Measurements from ENCODE around the gene LZTS3. TPM values are rescaled to one million over a fixed set of nuclear protein-coding genes. Genes with fewer than 3 reads are reported as not detected.
A peak's percentile ranks its signal among the peaks of the same experiment; 100 is the strongest.

The LZTS3 gene
- total and polyA plus RNA-seq, 2 of the 13 experiments (the other 11 are each of a cell fraction or from before 2014, with no cell fraction given), result 10.1 to 31.3 TPM

- peak; percentile 85; the same call in 1 of the 2 replicates for TF ChIP-seq PCBP1 (IDR thresholded peaks at IDR 0.05; ENCODE audit: borderline replicate concordance, low read depth, low read length)
- TF ChIP-seq RBFOX2 (IDR thresholded peaks at IDR 0.05; ENCODE audit: low read depth, low read length), result peak; percentile 97
- TF ChIP-seq, protein P1, sequence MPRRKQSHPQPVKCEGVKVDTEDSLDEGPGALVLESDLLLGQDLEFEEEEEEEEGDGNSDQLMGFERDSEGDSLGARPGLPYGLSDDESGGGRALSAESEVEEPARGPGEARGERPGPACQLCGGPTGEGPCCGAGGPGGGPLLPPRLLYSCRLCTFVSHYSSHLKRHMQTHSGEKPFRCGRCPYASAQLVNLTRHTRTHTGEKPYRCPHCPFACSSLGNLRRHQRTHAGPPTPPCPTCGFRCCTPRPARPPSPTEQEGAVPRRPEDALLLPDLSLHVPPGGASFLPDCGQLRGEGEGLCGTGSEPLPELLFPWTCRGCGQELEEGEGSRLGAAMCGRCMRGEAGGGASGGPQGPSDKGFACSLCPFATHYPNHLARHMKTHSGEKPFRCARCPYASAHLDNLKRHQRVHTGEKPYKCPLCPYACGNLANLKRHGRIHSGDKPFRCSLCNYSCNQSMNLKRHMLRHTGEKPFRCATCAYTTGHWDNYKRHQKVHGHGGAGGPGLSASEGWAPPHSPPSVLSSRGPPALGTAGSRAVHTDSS (CRISPR knock-in tag; conservative IDR thresholded peaks at IDR 0.05), result no peak
- TF ChIP-seq HMG20B (CRISPR knock-in tag; conservative IDR thresholded peaks at IDR 0.05), result no peak; the same call in none of the 2 replicates
- TF ChIP-seq NCOA2 (CRISPR knock-in tag; IDR thresholded peaks at IDR 0.05), result no peak
- no peak for TF ChIP-seq FIP1L1 (IDR thresholded peaks at IDR 0.05; ENCODE audit: borderline replicate concordance, insufficient read depth, low read depth, low read length)
- no peak for TF ChIP-seq ZNF232 (CRISPR knock-in tag; IDR thresholded peaks at IDR 0.05; ENCODE audit: borderline replicate concordance)
- TF ChIP-seq ZNF362 (CRISPR knock-in tag; IDR thresholded peaks at IDR 0.05; ENCODE audit: borderline replicate concordance), result peak; percentile 65; the same call in 1 of the 2 replicates
- TF ChIP-seq, protein P2, sequence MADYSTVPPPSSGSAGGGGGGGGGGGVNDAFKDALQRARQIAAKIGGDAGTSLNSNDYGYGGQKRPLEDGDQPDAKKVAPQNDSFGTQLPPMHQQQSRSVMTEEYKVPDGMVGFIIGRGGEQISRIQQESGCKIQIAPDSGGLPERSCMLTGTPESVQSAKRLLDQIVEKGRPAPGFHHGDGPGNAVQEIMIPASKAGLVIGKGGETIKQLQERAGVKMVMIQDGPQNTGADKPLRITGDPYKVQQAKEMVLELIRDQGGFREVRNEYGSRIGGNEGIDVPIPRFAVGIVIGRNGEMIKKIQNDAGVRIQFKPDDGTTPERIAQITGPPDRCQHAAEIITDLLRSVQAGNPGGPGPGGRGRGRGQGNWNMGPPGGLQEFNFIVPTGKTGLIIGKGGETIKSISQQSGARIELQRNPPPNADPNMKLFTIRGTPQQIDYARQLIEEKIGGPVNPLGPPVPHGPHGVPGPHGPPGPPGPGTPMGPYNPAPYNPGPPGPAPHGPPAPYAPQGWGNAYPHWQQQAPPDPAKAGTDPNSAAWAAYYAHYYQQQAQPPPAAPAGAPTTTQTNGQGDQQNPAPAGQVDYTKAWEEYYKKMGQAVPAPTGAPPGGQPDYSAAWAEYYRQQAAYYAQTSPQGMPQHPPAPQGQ (CRISPR knock-in tag; IDR thresholded peaks at IDR 0.05; ENCODE audit: borderline replicate concordance), result no peak
- TF ChIP-seq ZSCAN12 (CRISPR knock-in tag; IDR thresholded peaks at IDR 0.05), result no peak
- TF ChIP-seq KMT2B (CRISPR knock-in tag; IDR thresholded peaks at IDR 0.05), result peak; percentile 97
- no peak for TF ChIP-seq ZFP41 (CRISPR knock-in tag; IDR thresholded peaks at IDR 0.05; ENCODE audit: borderline replicate concordance)
- peak; percentile 95 for TF ChIP-seq ZBTB42 (CRISPR knock-in tag; IDR thresholded peaks at IDR 0.05)
- TF ChIP-seq ZNF747 (CRISPR knock-in tag; IDR thresholded peaks at IDR 0.05; ENCODE audit: borderline replicate concordance), result peak; percentile 86
- TF ChIP-seq TEAD2 (CRISPR knock-in tag; IDR thresholded peaks at IDR 0.05), result 0 out of 2 replicates have a peak, but pooled peaks have one; percentile 14
- TF ChIP-seq, protein P3, sequence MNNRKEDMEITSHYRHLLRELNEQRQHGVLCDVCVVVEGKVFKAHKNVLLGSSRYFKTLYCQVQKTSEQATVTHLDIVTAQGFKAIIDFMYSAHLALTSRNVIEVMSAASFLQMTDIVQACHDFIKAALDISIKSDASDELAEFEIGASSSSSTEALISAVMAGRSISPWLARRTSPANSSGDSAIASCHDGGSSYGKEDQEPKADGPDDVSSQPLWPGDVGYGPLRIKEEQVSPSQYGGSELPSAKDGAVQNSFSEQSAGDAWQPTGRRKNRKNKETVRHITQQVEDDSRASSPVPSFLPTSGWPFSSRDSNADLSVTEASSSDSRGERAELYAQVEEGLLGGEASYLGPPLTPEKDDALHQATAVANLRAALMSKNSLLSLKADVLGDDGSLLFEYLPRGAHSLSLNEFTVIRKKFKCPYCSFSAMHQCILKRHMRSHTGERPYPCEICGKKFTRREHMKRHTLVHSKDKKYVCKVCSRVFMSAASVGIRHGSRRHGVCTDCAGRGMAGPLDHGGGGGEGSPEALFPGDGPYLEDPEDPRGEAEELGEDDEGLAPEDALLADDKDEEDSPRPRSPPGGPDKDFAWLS (CRISPR knock-in tag; IDR thresholded peaks at IDR 0.05; ENCODE audit: borderline replicate concordance), result 0 out of 2 replicates have a peak, but pooled peaks have one; percentile 76
- peak; percentile 71; the same call in 1 of the 2 replicates for TF ChIP-seq IRX3 (CRISPR knock-in tag; IDR thresholded peaks at IDR 0.05; ENCODE audit: borderline replicate concordance, low read depth)
- 0 out of 2 replicates have a peak, but pooled peaks have one; percentile 89 for TF ChIP-seq ATF5 (CRISPR knock-in tag; IDR thresholded peaks at IDR 0.05; ENCODE audit: low read depth)
- no peak for TF ChIP-seq CSRNP2 (CRISPR knock-in tag; conservative IDR thresholded peaks at IDR 0.05; ENCODE audit: low read depth)
Observed at GRCh38 chr20:3209257-3209945, 36.1 kb upstream of the LZTS3 start, which contains the start of gene ITPA (continued).
